ENCODE measurements around the gene ZNF35. TPM values are rescaled to one million over a fixed set of nuclear protein-coding genes. Genes with fewer than 3 reads are reported as not detected.

Gene ZNF35
- total and polyA plus RNA-seq, 10 of the 15 experiments (the other 5 are each of a cell fraction or from before 2014, with no cell fraction given): 9.3 to 21.1 (median 13.4) TPM

DNA sequence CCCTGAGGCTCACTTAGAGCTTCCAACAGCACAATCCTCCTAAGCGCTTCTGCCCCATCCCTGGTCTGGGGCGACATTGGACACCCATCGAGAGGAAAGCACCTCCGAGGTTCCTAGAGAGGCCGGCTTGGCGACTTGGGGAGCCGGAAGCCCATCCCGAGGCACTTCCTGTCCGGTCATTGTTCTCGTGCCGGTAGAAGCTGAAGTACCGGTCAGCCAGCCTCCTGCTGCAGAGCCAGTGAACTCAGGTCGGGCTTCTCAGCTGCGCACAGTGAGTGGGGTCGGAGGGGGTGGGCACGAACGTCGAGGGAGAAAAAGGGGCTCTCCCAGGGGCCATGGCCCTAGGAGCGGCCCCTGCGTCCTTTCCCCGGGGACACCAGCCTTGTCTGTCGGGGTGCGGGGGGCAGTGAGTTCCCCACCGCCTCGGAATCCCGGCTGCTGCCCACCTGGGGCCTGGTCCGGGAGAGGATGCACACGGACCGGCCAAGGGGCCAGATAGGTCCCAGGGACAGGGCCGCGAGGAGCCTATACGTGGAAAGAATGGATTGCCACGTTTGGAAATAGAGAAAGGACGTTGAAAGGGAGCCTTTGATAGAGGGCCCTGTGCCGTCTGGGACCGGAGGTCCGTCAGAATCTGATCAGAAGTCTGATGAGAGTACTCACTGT, at the start of gene ZNF35 (continued):
- TF ChIP-seq, protein P1, sequence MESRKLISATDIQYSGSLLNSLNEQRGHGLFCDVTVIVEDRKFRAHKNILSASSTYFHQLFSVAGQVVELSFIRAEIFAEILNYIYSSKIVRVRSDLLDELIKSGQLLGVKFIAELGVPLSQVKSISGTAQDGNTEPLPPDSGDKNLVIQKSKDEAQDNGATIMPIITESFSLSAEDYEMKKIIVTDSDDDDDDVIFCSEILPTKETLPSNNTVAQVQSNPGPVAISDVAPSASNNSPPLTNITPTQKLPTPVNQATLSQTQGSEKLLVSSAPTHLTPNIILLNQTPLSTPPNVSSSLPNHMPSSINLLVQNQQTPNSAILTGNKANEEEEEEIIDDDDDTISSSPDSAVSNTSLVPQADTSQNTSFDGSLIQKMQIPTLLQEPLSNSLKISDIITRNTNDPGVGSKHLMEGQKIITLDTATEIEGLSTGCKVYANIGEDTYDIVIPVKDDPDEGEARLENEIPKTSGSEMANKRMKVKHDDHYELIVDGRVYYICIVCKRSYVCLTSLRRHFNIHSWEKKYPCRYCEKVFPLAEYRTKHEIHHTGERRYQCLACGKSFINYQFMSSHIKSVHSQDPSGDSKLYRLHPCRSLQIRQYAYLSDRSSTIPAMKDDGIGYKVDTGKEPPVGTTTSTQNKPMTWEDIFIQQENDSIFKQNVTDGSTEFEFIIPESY (IDR thresholded peaks at IDR 0.05): no peak
- peak; percentile 7; the same call in 1 of the 3 replicates for TF ChIP-seq POU2F2 (IDR thresholded peaks at IDR 0.05; ENCODE audit: borderline replicate concordance, low read depth, low read length)
- TF ChIP-seq SMAD1 (IDR thresholded peaks at IDR 0.05; ENCODE audit: low read depth, partially characterized antibody): no peak
- no peak for TF ChIP-seq CHD1 (IDR thresholded peaks at IDR 0.05; ENCODE audit: low read depth, low read length)
- TF ChIP-seq CBFB (IDR thresholded peaks at IDR 0.05; ENCODE audit: low read depth): no peak
- no peak for TF ChIP-seq IKZF2 (IDR thresholded peaks at IDR 0.05)
- TF ChIP-seq, protein P2, sequence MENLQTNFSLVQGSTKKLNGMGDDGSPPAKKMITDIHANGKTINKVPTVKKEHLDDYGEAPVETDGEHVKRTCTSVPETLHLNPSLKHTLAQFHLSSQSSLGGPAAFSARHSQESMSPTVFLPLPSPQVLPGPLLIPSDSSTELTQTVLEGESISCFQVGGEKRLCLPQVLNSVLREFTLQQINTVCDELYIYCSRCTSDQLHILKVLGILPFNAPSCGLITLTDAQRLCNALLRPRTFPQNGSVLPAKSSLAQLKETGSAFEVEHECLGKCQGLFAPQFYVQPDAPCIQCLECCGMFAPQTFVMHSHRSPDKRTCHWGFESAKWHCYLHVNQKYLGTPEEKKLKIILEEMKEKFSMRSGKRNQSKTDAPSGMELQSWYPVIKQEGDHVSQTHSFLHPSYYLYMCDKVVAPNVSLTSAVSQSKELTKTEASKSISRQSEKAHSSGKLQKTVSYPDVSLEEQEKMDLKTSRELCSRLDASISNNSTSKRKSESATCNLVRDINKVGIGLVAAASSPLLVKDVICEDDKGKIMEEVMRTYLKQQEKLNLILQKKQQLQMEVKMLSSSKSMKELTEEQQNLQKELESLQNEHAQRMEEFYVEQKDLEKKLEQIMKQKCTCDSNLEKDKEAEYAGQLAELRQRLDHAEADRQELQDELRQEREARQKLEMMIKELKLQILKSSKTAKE (IDR thresholded peaks at IDR 0.05; ENCODE audit: low read depth, poor library complexity, severe bottlenecking): no peak
- TF ChIP-seq PRDM15 (CRISPR knock-in tag; IDR thresholded peaks at IDR 0.05): no peak
- no peak for TF ChIP-seq NFIC (IDR thresholded peaks at IDR 0.05; ENCODE audit: low read depth, low read length)
- no peak for TF ChIP-seq EZH2 (IDR thresholded peaks at IDR 0.05; ENCODE audit: borderline replicate concordance, control insufficient read depth, low read depth, low read length)
- 0 out of 2 replicates have a peak, but pooled peaks have one; percentile 56 for TF ChIP-seq CREB1 (IDR thresholded peaks at IDR 0.05; ENCODE audit: low read depth)
- TF ChIP-seq, protein P3, sequence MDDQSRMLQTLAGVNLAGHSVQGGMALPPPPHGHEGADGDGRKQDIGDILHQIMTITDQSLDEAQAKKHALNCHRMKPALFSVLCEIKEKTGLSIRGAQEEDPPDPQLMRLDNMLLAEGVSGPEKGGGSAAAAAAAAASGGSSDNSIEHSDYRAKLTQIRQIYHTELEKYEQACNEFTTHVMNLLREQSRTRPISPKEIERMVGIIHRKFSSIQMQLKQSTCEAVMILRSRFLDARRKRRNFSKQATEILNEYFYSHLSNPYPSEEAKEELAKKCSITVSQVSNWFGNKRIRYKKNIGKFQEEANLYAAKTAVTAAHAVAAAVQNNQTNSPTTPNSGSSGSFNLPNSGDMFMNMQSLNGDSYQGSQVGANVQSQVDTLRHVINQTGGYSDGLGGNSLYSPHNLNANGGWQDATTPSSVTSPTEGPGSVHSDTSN (IDR thresholded peaks at IDR 0.05; ENCODE audit: insufficient replicate concordance, low read depth, low read length): no peak
- TF ChIP-seq GATAD2B (conservative IDR thresholded peaks at IDR 0.05; ENCODE audit: low read depth): peak; percentile 64; the same call in 1 of the 2 replicates
- TF ChIP-seq KDM1A (IDR thresholded peaks at IDR 0.05; ENCODE audit: borderline replicate concordance): no peak
- no peak for TF ChIP-seq ZNF274 (IDR thresholded peaks at IDR 0.05; ENCODE audit: insufficient read depth, insufficient read length)
- peak; percentile 75 for TF ChIP-seq IKZF1 (conservative IDR thresholded peaks at IDR 0.05)
- TF ChIP-seq IRF4 (IDR thresholded peaks at IDR 0.05; ENCODE audit: low read depth, low read length): peak; percentile 33; the same call in 1 of the 2 replicates
- no peak for TF ChIP-seq ZNF217 (IDR thresholded peaks at IDR 0.05)
- peak; percentile 25; the same call in 1 of the 2 replicates for TF ChIP-seq BACH1 (IDR thresholded peaks at IDR 0.05; ENCODE audit: borderline replicate concordance)
- no peak for TF ChIP-seq SREBF1 (IDR thresholded peaks at IDR 0.05; ENCODE audit: low read length)
- TF ChIP-seq SIX5 (IDR thresholded peaks at IDR 0.05; ENCODE audit: low read depth, low read length, severe bottlenecking): peak; percentile 43
- peak; percentile 22; the same call in 1 of the 2 replicates for TF ChIP-seq RUNX3 (IDR thresholded peaks at IDR 0.05; ENCODE audit: low read length)
- TF ChIP-seq FOS (IDR thresholded peaks at IDR 0.05; ENCODE audit: borderline replicate concordance, extremely low read depth, insufficient read length): no peak
